Ramos (cell line): Measurements from ENCODE around the gene KIF17.

Experiments used
- in situ Hi-C: fragments of 300-500 bp; cut with MboI; formaldehyde crosslinking; loops from one replicate; pipeline ENCODE4 v1.14.3; 2022; ENCODE audit warnings: low sequenced_read_pairs; ENCODE audit not compliant: unreplicated experiment

The KIF17 gene

DNA sequence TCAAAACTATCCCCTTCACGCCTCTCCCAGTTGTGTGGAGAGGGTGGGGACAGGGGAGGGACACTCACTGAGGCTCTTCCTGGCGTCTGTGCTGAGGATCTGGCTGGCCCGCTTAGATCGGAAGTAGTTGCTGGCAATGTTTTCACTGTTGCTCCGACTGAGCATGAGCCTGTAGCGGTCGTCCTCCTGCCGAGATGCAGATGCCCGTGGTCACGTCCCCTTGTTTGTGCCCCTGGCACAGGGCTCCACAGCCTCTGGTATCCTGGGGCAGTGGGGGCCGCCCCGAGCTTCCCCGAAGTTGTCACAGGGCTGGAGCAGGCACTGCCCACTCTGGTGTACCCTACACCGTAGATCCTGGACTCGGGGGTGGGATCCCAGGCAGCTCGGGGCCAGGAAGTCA, 51.7 kb downstream of the KIF17 start:
- in situ Hi-C loops = no loop called here

DNA sequence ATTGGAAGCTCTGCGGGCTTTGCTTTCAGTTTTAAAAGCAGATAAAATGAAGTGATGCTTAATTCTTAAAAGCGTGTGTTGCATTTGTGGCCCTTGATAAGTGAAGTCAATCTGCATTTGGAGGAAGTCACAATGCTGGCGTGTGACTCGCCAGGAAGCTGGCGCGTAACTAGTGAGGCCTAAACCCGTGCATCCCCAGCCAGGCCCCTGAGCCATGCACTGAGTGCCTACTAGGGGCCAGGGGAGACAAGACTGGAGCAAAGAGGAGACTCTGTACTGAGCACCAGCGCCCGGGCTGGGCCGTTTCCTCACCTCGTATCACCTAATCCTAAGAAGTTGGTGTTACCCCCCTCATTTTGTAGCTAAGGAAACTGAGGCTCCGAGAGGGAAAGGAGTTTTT, 52.1 kb downstream of the KIF17 start:
- in situ Hi-C loops = no loop called here

GRCh38 chr1:20663969-20664715, 53.7 kb downstream of the KIF17 start:
- in situ Hi-C loops = no loop called here

- in situ Hi-C loops = no loop called here
Measured at GRCh38 chr1:20663365-20663764, 54.4 kb downstream of the KIF17 start.

DNA sequence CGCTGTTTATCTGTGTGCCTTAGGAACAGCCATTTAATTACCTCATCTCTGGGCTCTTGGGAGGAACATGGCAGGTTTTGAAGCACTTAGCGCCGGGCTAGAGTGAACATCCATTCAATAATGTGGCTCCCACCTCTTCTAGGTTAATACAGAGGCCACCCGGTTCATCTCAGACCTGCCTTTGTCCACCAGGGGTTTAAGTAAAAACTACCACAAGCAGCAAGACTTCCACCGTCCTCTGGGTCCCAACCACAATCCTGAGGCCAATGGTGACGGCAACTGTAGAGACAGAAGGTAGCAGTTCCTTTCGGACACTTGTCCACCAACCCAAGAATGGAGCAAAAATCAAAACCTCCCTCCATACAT, 55.7 kb downstream of the KIF17 start:
- in situ Hi-C loops = no loop called here

DNA sequence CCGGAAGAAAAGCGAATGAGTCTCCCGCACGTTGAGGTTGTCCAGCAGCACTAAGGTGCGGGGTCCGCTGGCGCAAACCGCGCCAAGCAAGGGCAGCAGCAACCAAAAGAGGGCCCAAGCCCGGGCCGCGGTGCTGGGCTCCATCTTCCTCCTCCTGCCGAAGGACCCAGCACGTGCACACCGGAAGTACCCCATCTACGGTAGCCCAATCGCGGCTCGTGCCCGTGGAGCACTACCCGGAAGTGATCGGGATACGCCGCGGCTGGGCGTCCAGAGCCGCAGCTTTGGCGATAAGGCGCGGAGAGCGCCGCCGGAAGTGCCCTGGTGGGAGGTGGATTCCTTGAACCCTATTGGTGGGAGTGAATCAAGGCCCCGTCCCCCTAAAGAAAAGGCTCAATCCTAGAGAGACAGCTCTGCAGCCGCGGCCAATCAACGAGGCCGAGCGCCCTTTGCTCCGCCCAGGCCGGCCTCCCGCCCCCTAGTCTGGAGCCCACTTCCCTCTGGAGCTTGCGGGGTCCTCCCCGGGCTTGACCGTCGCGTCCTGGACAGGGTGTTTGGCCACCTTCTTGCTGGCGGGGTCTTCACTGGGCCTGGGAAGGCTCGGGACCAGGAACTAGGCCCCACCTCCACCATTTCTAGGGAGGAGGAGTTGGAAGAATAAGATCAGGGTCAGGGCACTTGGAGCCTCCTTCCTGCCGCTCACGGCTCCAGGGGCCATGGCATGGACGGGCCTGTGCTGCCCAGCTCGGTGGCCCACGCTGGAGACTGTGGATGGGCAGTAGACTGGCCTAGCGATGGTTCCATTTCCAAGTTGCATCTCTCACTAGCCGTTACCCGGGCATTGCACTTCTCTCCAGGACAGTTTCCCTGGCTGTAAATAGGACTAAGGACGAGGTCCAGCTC, 56.3 kb downstream of the KIF17 start, which contains the start of gene DDOST:
Gene DDOST (minus strand): TSS at position 163 of the 903 bp plus-strand sequence. CDS start 19 bp downstream, at position 144.
- in situ Hi-C loops = no loop called here

- in situ Hi-C loops = no loop called here
Measured at GRCh38 chr1:20660847-20661206, 57.0 kb downstream of the KIF17 start.

DNA sequence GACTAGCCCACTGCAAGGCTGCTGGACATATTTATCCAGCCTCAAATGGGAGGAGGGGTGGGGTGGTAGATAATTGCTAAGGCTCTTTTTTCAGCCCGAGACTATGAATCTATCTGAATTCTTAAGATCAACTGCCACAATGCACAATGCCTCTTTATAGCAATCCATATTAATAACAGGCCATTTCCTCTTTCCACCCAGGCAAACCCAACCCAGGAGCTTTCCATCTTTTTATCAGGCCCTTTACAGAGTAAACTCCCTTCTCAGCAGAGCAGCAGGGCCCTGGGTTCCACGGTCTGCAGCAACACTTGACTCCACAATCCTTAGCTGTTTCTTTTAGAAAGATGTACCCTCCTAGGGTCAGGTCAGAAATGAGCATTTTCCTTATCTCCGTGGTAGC, 57.4 kb downstream of the KIF17 start:
- in situ Hi-C loops = no loop called here

GRCh38 chr1:20658166-20658915, 59.5 kb downstream of the KIF17 start:
- in situ Hi-C loops = no loop called here

DNA sequence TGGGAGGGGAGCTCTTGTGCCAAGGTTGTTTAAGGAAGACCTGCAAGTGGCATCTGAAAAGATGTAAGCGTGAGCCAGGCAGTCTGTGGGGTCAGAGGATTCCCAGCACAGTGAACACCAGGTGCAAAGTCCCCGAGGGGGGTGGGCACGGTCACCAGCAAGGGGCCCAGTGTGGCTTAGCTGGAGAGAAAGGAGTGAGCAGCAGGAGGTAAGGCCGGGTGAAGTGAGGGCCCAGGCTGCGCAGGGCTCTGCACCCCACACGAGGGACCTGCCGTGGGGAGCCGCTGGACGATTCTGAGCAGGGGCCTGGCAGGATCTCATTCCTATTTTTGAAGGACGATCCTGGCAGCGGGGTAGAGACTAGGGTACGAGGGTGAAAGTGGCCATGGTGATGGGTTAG, 60.8 kb downstream of the KIF17 start:
- in situ Hi-C loops = no loop called here

DNA sequence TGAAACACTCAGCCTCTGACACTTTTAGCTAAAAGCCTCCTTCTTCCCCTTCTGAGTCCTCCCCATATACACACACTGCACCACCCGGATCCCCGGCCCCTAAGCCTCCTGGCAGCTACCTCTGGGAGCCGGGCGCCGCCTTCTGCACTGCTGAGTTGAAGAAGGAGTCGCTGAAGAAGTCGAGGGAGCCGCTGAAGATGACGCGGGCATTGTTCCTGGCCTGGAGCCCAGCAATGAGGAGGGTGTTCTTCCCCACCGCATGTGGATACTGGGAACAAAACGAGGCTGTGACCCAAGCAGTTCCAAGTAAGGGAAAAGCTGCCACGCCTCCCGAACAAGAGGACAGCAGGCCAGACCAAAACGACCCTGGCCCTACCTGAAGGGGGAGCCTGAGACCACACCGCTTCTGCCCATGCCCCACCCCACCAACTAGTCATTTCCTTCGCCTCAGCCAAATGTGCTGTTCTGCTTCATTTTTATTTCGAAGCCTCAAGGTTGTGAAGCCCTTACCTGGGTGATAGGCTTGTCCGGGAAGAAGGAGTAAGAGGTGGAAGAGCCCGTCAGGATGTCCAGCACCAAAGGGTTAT, 63.6 kb downstream of the KIF17 start:
- in situ Hi-C loops = no loop called here

DNA sequence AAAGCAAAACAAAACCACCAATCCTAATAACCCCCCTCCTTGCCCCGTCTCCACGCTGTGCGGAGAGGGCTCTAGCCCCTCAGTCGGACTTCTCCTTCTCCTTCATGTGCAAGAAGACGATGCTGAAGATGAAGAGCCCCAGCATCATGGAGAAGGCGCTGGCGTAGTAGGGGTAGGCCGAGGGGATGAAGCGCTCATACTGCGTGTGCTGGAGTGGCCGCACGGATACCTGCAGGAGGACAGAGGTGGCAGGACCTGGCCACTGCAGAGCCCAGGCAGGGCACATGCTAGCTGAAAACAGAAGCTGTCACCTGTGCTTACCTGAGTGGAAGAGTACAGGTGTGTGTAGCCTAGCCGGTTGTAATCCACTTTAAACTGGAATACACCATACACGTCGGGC, 65.5 kb downstream of the KIF17 start:
- in situ Hi-C loops = no loop called here

- in situ Hi-C loops = no loop called here
Measured at GRCh38 chr1:20648946-20649345, 68.9 kb downstream of the KIF17 start.

DNA sequence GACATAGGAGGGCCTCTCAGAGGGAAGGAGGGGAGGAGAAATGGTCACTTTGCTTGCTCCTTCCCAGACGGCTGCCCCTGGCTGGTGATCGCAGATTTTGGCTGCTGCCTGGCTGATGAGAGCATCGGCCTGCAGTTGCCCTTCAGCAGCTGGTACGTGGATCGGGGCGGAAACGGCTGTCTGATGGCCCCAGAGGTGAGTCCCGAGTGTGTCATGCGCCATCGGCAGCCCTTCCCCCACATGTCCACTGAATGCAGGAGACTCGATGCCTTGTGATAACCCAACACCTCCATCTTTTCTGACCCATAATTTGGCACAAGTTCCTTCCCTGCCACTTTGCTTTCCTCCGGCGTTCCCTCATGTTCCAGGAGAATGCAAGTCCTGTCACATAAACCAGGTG, 69.4 kb downstream of the KIF17 start:
- in situ Hi-C loops = no loop called here

DNA sequence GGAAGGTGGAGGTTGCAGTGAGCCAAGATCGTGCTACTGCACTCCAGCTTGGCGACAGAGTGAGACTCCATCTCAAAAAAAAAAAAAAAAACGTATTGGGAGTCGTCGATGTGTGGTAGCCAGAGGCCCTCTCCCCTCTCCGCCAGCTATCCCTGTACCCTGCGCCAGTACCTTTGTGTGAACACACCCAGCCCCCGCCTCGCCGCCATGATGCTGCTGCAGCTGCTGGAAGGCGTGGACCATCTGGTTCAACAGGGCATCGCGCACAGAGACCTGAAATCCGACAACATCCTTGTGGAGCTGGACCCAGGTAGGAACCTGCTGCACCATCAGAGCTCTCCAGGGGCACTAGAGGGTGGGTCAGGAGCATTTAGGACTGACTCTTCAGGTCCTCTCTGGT, 72.4 kb downstream of the KIF17 start:
- in situ Hi-C loops = no loop called here

DNA sequence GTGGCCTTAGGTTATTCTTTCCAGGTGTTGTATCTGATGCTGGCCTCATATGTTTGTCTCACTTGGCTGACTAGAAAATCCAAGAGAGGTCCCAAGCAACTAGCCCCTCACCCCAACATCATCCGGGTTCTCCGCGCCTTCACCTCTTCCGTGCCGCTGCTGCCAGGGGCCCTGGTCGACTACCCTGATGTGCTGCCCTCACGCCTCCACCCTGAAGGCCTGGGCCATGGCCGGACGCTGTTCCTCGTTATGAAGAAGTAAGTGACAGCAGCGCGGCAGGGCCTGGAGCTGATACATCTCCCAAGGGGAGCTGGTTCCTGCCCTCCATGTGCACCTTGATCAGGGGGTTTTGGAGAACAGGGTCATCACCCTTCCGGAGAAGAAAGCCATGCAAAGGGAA, 73.4 kb downstream of the KIF17 start:
- in situ Hi-C loops = no loop called here

GRCh38 chr1:20643080-20643479, 74.7 kb downstream of the KIF17 start:
- in situ Hi-C loops = no loop called here

GRCh38 chr1:20641975-20642374, 75.8 kb downstream of the KIF17 start:
- in situ Hi-C loops = no loop called here

- in situ Hi-C loops = no loop called here
Measured at GRCh38 chr1:20640183-20640597, 77.6 kb downstream of the KIF17 start.

GRCh38 chr1:20636785-20637347, 80.9 kb downstream of the KIF17 start:
- in situ Hi-C loops = loop anchor here (5.0 kb wide), 1 partner anchor 110 kb away; no protein-coding TSS in a partner anchor
